ENCODE data around the gene KYNU. TPM values are rescaled to one million over a fixed set of nuclear protein-coding genes. Genes with fewer than 3 reads are reported as not detected.

The KYNU gene
- total RNA-seq, 1 experiment from 2014 or later: 0.37 TPM

DNA sequence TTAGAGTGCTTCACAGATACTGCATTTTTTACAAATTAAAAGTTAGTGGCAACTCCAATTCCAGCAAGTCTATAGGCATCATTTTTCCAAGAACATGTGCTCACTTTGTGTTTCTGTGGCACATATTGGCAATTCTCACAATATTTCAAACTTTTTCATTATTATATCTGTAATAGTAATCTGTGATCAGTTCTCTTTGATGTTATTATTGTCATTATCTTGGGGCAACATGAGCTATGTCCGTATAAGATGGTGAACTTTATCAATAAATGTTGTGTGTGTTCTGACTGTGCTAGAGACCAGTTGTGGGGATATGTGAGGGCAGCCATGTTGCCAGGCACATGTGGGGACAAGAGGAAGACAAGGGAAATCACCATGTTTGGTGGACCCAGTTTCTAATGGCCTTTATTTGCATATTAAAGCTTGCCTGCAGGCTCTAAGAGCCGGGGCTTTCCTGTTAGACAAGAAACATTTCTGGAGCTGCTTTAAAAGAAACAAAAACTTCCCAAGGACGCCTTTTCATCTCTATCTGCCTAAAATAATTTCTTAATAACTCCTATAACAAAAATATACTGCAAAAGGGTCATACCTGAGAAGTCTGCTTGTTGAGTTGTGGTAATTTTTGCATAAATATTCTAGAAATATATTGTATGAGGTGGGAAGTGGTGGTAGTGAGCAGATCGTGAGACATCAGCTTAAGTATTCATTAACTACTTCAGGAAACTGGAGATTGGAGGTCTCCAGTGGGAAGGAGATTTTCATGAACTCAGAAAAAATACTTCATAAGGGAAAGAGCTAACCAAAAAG is 37.2 kb downstream of the KYNU start:
- Histone ChIP-seq H2BK5ac (ENCODE audit: insufficient read length, low read length) (no peak overlapping the region), H3K79me2 (ENCODE audit: insufficient read depth, low read length) (no peaks in the 10 kb centered on the region), H2BK20ac (ENCODE audit: low read depth, low read length, poor library complexity, severe bottlenecking) (no peak overlapping the region), H3K18ac (ENCODE audit: insufficient read length, low read depth, low read length) (no peak overlapping the region), H2AK5ac (ENCODE audit: insufficient read length, low read length) (no peak overlapping the region), H3K27ac (ENCODE audit: insufficient read length, low read depth, low read length) (no peak overlapping the region), H2BK120ac (ENCODE audit: low read depth, low read length, poor library complexity, severe bottlenecking) (no peak overlapping the region), H2BK12ac (ENCODE audit: insufficient read length, low read depth, low read length) (no peak overlapping the region), H3K56ac (ENCODE audit: insufficient read length, low read depth, low read length) (no peak overlapping the region), H2AFZ (ENCODE audit: low read length) (no peak overlapping the region), H3K23me2 (ENCODE audit: insufficient read length, low read depth, low read length, poor library complexity, severe bottlenecking) (no peaks in the 10 kb centered on the region), H4K8ac (replicated peaks; ENCODE audit: insufficient read length, low read depth, low read length) (no peak overlapping the region), H3K23ac (ENCODE audit: insufficient read length, low read depth, low read length) (no peak overlapping the region), H3K4me1 (ENCODE audit: insufficient read depth, low read length) (peaks cover 2% of the 10 kb centered on the region; the same call in 1 of the 2 replicates), H4K5ac (ENCODE audit: insufficient read length, low read depth, low read length) (no peak overlapping the region), H2BK15ac (ENCODE audit: low read depth, low read length) (no peak overlapping the region), H3K27me3 (ENCODE audit: insufficient read depth, low read length) (no peaks in the 10 kb centered on the region), H3K4ac (ENCODE audit: low read depth, low read length) (no peak overlapping the region), H3K9me3 (ENCODE audit: control insufficient read depth, low read depth, low read length) (no peaks in the 10 kb centered on the region), H4K91ac (ENCODE audit: insufficient read length, low read depth, low read length) (no peak overlapping the region), H3K4me2 (ENCODE audit: insufficient read depth, insufficient read length, low read length) (no peak overlapping the region), H4K20me1 (ENCODE audit: control insufficient read depth, insufficient read depth, insufficient read length) (no peaks in the 10 kb centered on the region), H3K14ac (ENCODE audit: insufficient read depth, low read length) (no peak overlapping the region), H3K9ac (ENCODE audit: extremely low read depth, insufficient read length, low read length) (no peak overlapping the region), H3T11ph (ENCODE audit: low read length) (no peak overlapping the region), H3K79me1 (ENCODE audit: insufficient read depth, low read depth, low read length, poor library complexity, severe bottlenecking) (no peaks in the 10 kb centered on the region)
- H3K4me3 Mint-ChIP-seq: no peak overlapping the region
- H3K9me3 Mint-ChIP-seq: peaks cover 0 to 5% of the 10 kb centered on the region in 2 experiments; a peak in 4 of 5 replicates
- no peaks in the 10 kb centered on the region for H3K27me3 Mint-ChIP-seq (ENCODE audit: low read depth)
- DNase-seq: no peak
- peaks cover 3 to 16% (median 4%) of the 10 kb centered on the region in 3 experiments; a peak in 5 of 7 replicates for H3K36me3 Mint-ChIP-seq (ENCODE audit: insufficient read depth in 1 of 3, low read depth in 3 of 3)
- no peak overlapping the region; a peak in 2 of 7 replicates for H3K27ac Mint-ChIP-seq
- TF ChIP-seq, protein P1, sequence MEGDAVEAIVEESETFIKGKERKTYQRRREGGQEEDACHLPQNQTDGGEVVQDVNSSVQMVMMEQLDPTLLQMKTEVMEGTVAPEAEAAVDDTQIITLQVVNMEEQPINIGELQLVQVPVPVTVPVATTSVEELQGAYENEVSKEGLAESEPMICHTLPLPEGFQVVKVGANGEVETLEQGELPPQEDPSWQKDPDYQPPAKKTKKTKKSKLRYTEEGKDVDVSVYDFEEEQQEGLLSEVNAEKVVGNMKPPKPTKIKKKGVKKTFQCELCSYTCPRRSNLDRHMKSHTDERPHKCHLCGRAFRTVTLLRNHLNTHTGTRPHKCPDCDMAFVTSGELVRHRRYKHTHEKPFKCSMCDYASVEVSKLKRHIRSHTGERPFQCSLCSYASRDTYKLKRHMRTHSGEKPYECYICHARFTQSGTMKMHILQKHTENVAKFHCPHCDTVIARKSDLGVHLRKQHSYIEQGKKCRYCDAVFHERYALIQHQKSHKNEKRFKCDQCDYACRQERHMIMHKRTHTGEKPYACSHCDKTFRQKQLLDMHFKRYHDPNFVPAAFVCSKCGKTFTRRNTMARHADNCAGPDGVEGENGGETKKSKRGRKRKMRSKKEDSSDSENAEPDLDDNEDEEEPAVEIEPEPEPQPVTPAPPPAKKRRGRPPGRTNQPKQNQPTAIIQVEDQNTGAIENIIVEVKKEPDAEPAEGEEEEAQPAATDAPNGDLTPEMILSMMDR (conservative IDR thresholded peaks at IDR 0.05): no peak
- peaks cover 12 to 14% of the 10 kb centered on the region in 2 experiments for H3K4me1 Mint-ChIP-seq
- WGBS (ENCODE audit: extremely low coverage, insufficient read length, low lambda C conversion rate): no CpG with 5 or more reads among the region's 4 CpGs

Data from H9 (cell line).